Stimulated activated naive CD8-positive, alpha-beta T cell treated with anti-CD3 and anti-CD28 coated beads, Interleukin-15, amount 100 ng/mL, for 72 hours (primary cell): ENCODE data around the gene KCND3.

Experiments used
- ATAC-seq: fragments of 150-1000 bp; cut with Tn5 transposase; 2 replicates; pipeline ENCODE4 v1.10.0; 2021; ENCODE audit warnings: mild to moderate bottlenecking, moderate library complexity
- DNase-seq, 2 donors: peaks; one replicate each; pipeline ENCODE4 v3.0.0; 2021 to 2022
- H3K27ac Mint-ChIP-seq, 2 donors: one replicate each; pipeline ENCODE4 v1.8.0; 2022; ENCODE audit warnings: mild to moderate bottlenecking in 2 of 2, mixed read lengths in 2 of 2, moderate library complexity in 2 of 2
- H3K27me3 Mint-ChIP-seq: one replicate; pipeline ENCODE4 v1.8.0; 2022; ENCODE audit warnings: mixed read lengths
- H3K4me1 Mint-ChIP-seq: one replicate; pipeline ENCODE4 v1.8.0; 2022; ENCODE audit warnings: mild to moderate bottlenecking, mixed read lengths
- H3K4me3 Mint-ChIP-seq, 2 donors: one replicate each; pipeline ENCODE4 v1.8.0; 2022; ENCODE audit warnings: mild to moderate bottlenecking in 2 of 2, mixed read lengths in 2 of 2, moderate library complexity in 1 of 2
- H3K9me3 Mint-ChIP-seq, 2 donors: one replicate each; pipeline ENCODE4 v1.8.0; 2022; ENCODE audit warnings: mixed read lengths in 2 of 2

KCND3 gene

DNA sequence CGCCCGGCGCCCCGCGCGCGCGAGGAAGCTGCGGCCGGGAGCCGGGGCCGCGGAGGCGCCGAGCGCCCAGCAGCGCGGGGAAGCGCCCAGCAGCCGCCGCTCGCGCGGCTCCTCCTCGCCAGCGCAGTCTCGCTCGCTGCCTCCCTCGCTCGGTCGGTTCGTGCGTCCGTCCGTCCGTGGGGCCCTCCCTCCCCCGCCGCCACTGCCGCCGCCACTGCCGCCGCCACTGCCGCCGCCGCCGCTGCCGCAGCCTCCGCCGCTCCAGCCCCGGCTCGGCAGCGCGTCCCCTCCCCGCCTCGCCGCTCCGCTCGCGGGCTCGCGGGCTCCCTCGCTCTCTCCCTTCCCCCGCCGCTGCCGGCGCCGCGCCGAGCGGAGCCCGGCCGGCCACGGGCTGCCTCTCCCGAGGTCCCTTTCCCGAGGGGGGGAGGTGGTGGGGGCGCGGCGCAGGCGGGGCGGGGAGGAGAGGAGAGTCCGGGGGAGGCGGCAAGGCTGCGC is at the start of gene KCND3:
Gene KCND3 (minus strand): TSS at position 138 of the 495 bp plus-strand sequence.
- Mint-ChIP-seq H3K4me3 (peak within 1 kb of the TSS; percentile 56 to 59), H3K4me1 (peaks cover 12% of the 10 kb centered on the region), H3K9me3 (no peaks in the 10 kb centered on the region), H3K27me3 (peaks cover 91% of the 10 kb centered on the region), H3K27ac (no peak within 1 kb of the TSS)
- ATAC-seq (peak; percentile 38), DNase-seq (peak; percentile 16 to 25)

DNA sequence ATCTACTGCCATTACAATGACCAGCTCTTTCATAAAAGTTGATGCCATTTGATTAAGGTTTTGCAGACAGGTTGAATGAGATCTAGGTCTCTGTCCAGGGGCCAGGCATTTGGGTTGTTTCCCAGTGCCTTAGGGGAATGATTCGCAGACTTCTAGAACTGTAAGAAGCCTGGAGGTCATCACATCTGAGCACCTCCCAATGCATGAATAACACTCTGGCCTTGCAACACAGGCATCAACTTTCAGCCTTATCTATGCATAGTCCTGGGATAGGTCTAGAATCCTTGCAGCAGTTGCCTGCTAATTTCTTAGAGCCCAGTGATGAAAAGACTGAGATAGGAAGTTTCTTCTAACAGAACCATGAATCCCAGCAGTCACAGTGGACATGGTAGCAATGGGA is 44.8 kb upstream of the KCND3 start:
- no peak overlapping the region for H3K27ac Mint-ChIP-seq
- DNase-seq (no peak), ATAC-seq (no peak)
- no peaks in the 10 kb centered on the region for H3K4me1 Mint-ChIP-seq
- no peaks in the 10 kb centered on the region for H3K9me3 Mint-ChIP-seq
- no peaks in the 10 kb centered on the region for H3K27me3 Mint-ChIP-seq
- no peak overlapping the region for H3K4me3 Mint-ChIP-seq

DNA sequence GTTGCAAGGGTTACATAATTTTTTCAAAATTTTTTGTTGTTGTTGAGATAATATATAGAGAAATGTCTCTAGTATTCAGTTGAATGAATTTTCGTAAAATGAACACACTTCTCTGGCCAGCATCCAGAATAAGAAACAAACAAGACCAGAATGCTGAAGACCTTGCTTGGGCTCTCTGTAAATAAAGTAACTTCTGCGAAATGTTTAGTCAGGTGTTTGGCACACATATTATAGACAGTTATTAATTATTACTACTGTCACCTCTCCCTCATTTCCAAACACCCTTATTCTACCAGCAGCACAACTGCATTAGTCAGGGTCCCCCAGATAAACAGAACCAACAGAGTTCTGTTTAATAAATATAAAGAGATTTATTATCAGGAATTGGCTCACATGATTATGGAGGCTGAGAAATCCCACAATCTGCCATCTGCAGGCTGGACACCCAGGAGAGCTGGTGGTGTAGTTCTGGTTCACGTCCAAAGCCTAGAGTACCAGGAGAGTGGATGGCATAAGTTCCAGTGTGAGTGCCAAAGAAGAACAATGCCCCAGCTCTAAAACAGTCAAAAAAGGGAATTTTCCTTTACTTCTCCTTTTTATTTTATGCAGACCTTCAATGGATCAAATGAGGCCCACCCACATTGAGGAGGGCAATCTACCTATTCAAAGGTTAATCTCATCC is 44.1 kb upstream of the KCND3 start:
- no peak for ATAC-seq
- H3K27me3 Mint-ChIP-seq = peaks cover 5% of the 10 kb centered on the region
- no peaks in the 10 kb centered on the region for H3K4me1 Mint-ChIP-seq
- DNase-seq = no peak
- no peak overlapping the region for H3K27ac Mint-ChIP-seq
- H3K9me3 Mint-ChIP-seq = no peaks in the 10 kb centered on the region
- H3K4me3 Mint-ChIP-seq = no peak overlapping the region

DNA sequence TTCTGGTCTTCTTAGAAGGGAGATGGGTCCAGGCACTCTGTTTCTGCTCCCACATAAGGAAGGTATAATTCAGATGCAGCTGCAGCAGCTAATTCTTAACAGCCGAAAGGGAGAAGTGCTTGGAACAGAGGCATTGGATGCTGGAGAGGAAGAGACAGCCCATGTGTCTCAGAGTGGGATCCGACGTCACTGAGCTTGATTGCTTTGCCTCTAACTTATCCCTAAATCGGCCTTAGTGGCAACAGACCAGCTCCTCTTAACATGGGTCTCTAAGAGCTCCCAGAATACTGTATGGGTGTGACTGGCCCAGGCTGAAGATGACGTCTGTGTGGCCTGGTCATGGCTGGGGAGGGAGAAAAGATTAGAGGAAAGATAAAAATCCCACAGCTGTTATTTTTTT is 40.7 kb upstream of the KCND3 start:
- no peaks in the 10 kb centered on the region for H3K9me3 Mint-ChIP-seq
- H3K27me3 Mint-ChIP-seq = peaks cover 22% of the 10 kb centered on the region
- no peak overlapping the region for H3K4me3 Mint-ChIP-seq
- H3K27ac Mint-ChIP-seq = no peak overlapping the region
- no peak for ATAC-seq
- no peak for DNase-seq
- H3K4me1 Mint-ChIP-seq = no peaks in the 10 kb centered on the region

DNA sequence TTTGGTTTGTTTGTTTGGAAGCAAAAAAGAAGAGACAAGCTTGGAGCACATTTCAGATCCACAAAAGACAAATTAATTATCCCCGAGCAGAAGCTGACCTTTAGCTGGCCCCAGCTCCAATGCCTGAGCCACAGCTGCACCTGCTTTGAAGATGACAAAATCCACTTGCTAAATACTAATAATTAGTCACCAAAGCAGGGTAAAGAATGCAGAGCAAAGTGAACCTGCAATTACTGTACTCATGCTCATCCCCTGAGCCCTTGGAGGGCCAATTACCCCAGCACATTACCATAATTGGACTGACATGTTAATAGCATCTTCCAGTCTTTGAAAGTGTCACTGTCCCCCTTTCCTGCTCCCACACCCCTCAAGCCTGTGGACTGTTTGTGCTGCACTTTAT is 38.2 kb upstream of the KCND3 start:
- peaks cover 22% of the 10 kb centered on the region for H3K27me3 Mint-ChIP-seq
- DNase-seq (no peak), ATAC-seq (no peak)
- H3K4me1 Mint-ChIP-seq = no peaks in the 10 kb centered on the region
- H3K27ac Mint-ChIP-seq = no peak overlapping the region
- H3K9me3 Mint-ChIP-seq = no peaks in the 10 kb centered on the region
- H3K4me3 Mint-ChIP-seq = no peak overlapping the region

DNA sequence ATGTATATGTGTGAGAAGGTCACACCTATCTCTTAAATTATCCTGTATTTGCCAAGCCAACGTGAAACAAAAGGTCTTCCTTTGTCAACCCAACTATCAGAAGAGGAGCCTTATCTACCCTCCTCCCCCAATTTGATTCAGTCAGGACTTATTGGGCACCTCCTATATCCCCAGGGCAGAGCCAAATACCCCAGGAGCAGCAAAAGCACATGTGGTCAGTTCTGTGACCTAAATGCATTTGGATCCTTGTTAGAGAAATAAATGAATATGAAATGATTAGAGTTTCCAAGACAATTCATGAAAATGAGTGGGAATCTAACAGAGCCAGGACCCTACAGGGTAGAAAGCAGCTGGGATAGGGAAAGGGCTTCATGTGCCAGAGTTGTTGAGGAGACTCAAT is 37.0 kb upstream of the KCND3 start:
- Mint-ChIP-seq H3K4me1 (no peaks in the 10 kb centered on the region), H3K27ac (no peak overlapping the region), H3K27me3 (peaks cover 22% of the 10 kb centered on the region), H3K4me3 (no peak overlapping the region), H3K9me3 (no peaks in the 10 kb centered on the region)
- no peak for ATAC-seq
- no peak for DNase-seq

DNA sequence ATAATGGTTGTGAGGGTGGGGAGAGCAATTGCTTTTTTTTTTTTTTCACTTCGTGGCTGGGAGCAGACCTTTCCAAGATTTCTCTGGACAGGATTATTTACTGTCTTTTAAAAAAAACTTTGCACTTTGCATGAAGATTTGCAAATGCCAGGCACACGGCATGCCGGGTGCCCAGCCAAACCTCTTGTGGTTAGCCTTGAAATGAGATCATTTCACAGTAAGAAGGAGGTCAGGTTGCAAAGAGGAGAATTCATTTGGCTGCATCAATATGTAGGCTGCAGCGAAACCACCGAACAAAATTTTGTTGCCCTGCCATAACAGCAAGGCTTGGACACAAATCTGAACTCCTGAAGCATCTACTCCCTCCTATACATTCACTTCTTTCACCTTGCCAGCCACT is 36.5 kb upstream of the KCND3 start:
- DNase-seq = no peak
- H3K27ac Mint-ChIP-seq = no peak overlapping the region
- ATAC-seq = no peak
- no peaks in the 10 kb centered on the region for H3K4me1 Mint-ChIP-seq
- no peak overlapping the region for H3K4me3 Mint-ChIP-seq
- no peaks in the 10 kb centered on the region for H3K9me3 Mint-ChIP-seq
- peaks cover 22% of the 10 kb centered on the region for H3K27me3 Mint-ChIP-seq

DNA sequence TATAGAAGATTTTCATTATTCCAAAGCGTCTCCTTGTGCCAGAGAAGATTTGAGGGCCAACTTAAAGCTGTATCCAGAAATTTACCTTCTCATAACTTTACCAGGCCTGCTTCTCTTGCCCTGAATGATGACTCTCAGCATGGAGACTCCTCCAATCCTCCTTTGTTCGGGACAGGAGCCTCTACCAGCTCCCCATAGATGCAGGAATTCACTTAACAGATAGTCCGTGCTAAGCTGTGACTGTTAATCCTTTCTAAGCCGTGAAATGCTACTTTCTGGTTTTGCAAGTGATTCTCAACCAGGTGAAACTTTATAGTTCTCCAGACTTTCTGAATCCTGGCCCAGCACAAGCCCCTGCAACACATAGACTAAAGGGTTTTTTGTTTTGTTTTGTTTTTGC is 31.8 kb upstream of the KCND3 start:
- Mint-ChIP-seq H3K4me1 (no peaks in the 10 kb centered on the region), H3K27me3 (peaks cover 17% of the 10 kb centered on the region)
- ATAC-seq = no peak

DNA sequence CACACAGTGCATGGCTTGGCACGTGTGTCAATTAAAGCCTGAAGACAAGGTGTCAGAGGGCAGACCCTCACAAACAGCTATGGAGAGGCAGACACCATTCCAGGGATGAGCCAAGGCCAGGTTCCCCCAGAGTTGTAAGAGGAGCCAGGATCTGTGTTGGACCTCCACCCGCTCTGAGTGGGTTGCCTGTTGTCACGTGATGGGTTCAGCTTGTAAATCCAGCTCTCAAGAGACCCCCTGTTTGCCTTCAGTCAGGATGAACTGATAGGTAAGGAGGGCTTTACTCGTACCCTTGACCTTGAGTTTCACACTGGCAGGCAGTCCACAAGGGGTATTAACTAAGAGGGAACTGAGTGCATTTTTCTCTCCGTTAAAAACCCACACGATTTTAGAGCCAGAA is 27.7 kb upstream of the KCND3 start:
- H3K4me3 Mint-ChIP-seq = no peak overlapping the region
- no peak overlapping the region for H3K27ac Mint-ChIP-seq
- ATAC-seq (no peak), DNase-seq (no peak)
- peaks cover 18% of the 10 kb centered on the region for H3K27me3 Mint-ChIP-seq
- H3K4me1 Mint-ChIP-seq = no peaks in the 10 kb centered on the region
- H3K9me3 Mint-ChIP-seq = peaks cover 0 to 4% of the 10 kb centered on the region in 2 donors

More for the DNA sequence above, 31.8 kb upstream of the KCND3 start:
- no peak overlapping the region for H3K4me3 Mint-ChIP-seq
- no peaks in the 10 kb centered on the region for H3K9me3 Mint-ChIP-seq
- H3K27ac Mint-ChIP-seq = no peak overlapping the region
- DNase-seq = no peak

DNA sequence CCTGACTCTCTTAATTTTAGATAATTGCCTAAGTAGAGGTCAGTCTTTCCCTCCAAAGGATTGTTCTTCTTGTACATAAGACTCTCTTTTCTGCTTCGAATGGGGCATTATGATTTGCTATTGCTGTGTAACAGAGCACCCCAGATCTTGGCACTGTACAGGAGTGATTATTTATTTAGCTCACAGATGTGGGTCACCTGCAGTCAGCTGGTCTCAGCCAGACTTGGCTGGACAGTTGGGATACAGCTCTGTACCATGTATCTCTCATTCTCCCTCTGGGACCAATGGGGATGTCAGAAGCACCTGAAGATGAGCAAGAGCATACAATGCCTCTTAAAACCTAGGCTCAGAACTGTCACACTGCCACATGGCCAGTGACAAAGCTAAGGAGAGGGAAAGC is 23.4 kb upstream of the KCND3 start:
- no peak overlapping the region for H3K27ac Mint-ChIP-seq
- H3K4me3 Mint-ChIP-seq = no peak overlapping the region
- peaks cover 8% of the 10 kb centered on the region for H3K27me3 Mint-ChIP-seq
- H3K9me3 Mint-ChIP-seq = peaks cover 0 to 4% of the 10 kb centered on the region in 2 donors
- DNase-seq (no peak), ATAC-seq (no peak)
- no peaks in the 10 kb centered on the region for H3K4me1 Mint-ChIP-seq

DNA sequence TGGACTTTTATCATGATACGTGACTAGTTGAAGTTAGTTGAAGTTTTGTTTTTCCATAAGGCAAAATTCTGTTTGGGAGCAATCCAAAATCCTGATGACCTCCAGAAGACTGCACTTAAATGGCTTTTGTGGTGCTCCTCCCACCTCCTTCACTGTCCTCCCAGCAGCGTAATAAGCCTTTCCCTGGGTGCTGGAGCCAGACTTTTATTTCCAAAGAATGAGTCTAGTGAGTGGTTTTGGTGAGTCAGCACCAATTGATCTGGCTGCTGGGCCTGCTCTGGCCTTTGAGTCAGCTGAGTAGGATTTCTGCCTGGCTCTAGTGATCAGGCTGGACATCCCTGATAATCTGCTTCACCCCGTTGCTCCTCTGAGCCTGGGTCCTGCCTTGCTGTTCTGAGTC is 21.7 kb upstream of the KCND3 start:
- ATAC-seq (no peak), DNase-seq (no peak)
- Mint-ChIP-seq H3K9me3 (peaks cover 0 to 4% of the 10 kb centered on the region in 2 donors), H3K4me1 (no peaks in the 10 kb centered on the region), H3K27ac (no peak overlapping the region), H3K4me3 (no peak overlapping the region), H3K27me3 (peaks cover 8% of the 10 kb centered on the region)

DNA sequence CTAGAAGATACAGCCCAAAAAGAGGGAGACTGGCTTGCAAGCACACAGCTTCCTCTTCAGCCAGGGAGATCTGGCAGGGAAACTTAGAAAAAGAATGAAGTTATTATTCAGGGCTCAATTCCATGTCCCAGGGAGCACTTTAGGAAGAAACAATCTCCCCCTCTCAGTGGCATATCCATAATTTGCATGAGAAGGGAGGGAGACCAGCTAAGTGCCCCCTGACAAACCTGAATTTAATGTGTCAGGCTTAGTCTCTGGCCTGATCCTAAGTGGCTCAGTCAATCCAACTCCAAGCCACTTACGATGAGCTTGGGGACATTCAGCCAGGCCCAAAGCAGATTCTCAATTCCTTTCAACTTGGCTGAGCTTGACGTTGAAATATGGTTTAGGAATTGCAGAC is 17.7 kb upstream of the KCND3 start:
- no peaks in the 10 kb centered on the region for H3K4me1 Mint-ChIP-seq
- H3K9me3 Mint-ChIP-seq = no peaks in the 10 kb centered on the region
- H3K27ac Mint-ChIP-seq = no peak overlapping the region
- no peak overlapping the region for H3K4me3 Mint-ChIP-seq
- ATAC-seq = no peak
- H3K27me3 Mint-ChIP-seq = peaks cover 9% of the 10 kb centered on the region
- no peak for DNase-seq

DNA sequence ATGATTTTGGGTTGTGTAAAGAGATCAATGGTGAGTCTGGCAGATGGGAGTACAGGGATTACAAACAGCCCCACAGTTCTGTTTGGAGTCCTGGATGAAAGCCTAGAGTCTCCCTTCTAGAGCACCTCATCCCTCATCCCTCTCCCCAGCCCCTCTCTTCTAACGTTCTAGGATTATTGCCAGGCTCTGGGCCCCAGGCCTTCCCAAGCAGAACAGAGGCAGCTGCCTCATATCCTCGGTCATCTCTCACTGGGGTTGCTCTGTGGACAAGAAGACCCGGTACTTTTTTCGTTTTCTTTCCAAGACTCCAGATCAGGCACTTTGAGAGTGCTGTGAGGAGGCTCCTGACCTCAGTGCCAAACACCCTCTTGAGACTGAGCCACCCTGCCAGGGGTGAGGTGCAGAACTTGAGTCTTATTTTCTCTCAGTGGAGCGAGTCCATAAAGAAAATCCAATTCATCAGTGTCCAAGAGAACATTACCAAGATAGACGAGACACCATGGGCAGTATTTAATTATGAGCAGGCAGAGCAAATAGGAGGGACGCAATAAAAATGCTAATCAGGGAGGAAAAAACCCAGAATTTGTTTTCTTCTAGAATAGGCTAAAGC is 17.1 kb upstream of the KCND3 start:
- no peak overlapping the region for H3K4me3 Mint-ChIP-seq
- no peaks in the 10 kb centered on the region for H3K9me3 Mint-ChIP-seq
- H3K27ac Mint-ChIP-seq = no peak overlapping the region
- ATAC-seq (no peak), DNase-seq (no peak)
- H3K27me3 Mint-ChIP-seq = peaks cover 15% of the 10 kb centered on the region
- no peaks in the 10 kb centered on the region for H3K4me1 Mint-ChIP-seq

DNA sequence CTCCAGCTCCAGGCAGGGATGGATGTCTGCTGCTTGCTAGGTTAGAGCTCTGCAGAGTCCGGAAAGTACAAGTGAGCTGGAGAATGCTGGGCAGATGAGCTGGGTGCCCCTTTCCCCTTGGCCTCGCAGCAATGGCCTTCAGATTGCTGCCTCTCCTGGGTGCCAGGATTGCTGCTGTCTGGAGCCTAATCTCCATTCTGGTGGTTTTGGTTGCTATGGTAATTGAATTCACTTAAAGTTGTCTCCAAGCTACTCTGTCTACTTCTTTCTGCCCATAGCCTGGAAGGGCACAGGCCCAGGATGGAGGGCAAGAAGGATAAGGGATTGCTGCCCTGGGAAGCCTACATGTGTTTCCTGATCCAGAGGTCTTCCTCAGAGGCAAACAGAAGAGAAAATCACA is 14.6 kb upstream of the KCND3 start:
- H3K27me3 Mint-ChIP-seq = peaks cover 36% of the 10 kb centered on the region
- no peaks in the 10 kb centered on the region for H3K9me3 Mint-ChIP-seq
- no peak for ATAC-seq
- no peaks in the 10 kb centered on the region for H3K4me1 Mint-ChIP-seq
- H3K27ac Mint-ChIP-seq = no peak overlapping the region
- no peak overlapping the region for H3K4me3 Mint-ChIP-seq
- DNase-seq = no peak

DNA sequence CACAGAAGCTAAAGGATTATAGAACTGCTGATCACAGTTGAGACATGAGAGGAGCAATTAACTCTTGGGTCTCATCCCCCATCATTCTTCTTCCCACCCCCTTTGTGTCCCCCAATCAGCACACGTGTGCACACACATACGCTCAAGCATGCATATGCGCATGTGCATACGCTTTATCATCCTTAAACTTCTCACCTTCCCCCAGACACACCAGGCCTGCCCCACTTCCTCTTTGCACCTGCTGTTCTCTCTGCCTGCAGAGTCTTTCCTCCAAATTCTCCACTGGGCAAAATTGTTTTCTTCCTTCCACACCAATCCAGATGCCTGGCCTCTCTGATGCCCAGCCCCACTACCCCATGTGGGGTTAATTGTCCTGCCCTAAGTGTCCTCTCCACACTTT is 13.0 kb upstream of the KCND3 start:
- H3K27ac Mint-ChIP-seq = no peak overlapping the region
- DNase-seq = no peak
- H3K9me3 Mint-ChIP-seq = no peaks in the 10 kb centered on the region
- H3K4me3 Mint-ChIP-seq = no peak overlapping the region
- H3K4me1 Mint-ChIP-seq = no peaks in the 10 kb centered on the region
- H3K27me3 Mint-ChIP-seq = peaks cover 37% of the 10 kb centered on the region
- no peak for ATAC-seq

DNA sequence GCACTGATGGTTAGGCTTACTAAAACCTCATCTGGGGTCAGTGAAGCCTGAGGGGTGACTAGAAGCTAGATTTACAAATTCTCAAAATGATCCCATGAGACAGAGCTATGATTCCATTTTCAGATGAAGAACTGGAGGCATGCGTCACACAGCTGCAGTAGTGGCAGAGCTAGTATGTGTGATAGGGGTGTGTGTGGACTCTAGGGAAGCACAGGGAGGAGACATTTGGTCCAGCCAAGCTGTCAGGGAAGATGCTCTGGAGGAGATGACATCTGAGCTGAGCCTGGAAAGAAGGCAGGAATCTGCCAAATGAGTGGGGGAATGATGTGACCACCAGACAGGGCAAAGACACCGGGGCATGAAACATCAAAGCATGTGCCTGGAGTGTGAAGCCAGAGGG is 12.0 kb upstream of the KCND3 start:
- H3K4me3 Mint-ChIP-seq = no peak overlapping the region
- no peaks in the 10 kb centered on the region for H3K9me3 Mint-ChIP-seq
- peak overlapping the region in 1 of 2 donors; percentile 68 for H3K27ac Mint-ChIP-seq
- ATAC-seq (no peak), DNase-seq (no peak)
- no peaks in the 10 kb centered on the region for H3K4me1 Mint-ChIP-seq
- peaks cover 37% of the 10 kb centered on the region for H3K27me3 Mint-ChIP-seq

DNA sequence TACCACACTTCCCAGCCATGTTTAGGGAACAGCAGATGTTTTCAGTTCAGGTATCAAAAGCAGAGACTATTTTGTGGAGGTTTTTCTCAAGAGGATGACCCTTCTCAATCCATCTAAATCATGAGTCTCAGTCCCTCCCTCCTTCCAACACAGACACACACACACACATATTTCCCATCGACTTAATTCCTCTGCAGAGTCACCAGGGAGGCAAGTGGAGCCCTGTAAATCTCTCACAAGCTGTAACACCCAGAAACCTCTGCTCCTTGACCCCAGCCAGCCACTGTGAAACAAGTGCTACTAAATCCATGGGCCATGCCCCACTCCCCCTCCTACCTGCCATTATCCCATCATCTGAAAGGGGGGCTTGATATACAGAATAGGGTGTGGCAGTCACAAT is 10.6 kb upstream of the KCND3 start:
- Mint-ChIP-seq H3K27me3 (peaks cover 46% of the 10 kb centered on the region), H3K4me1 (no peaks in the 10 kb centered on the region)

More for the DNA sequence above, 10.6 kb upstream of the KCND3 start:
- DNase-seq = no peak
- no peak overlapping the region for H3K27ac Mint-ChIP-seq
- no peak for ATAC-seq
- no peak overlapping the region for H3K4me3 Mint-ChIP-seq
- no peaks in the 10 kb centered on the region for H3K9me3 Mint-ChIP-seq
